HEK293 (cell line): ENCODE measurements around the gene TMEM255B.

Experiments
- CTCF ChIP-seq: fragments of 450-650 bp; formaldehyde crosslinking; IDR thresholded peaks from 2 replicates; pipeline ENCODE4 v1.5.1; 2016; ENCODE audit warnings: missing biosample characterization, missing genetic modification characterization
- HOXA7 ChIP-seq: sonication (generic); formaldehyde crosslinking; IDR thresholded peaks from 2 replicates; pipeline ENCODE4 v1.8.1; 2022; ENCODE audit warnings: missing genetic modification reagents, borderline replicate concordance
- INSM2 ChIP-seq: fragments of 450-650 bp; formaldehyde crosslinking; IDR thresholded peaks from 2 replicates; pipeline ENCODE4 v1.5.1; 2016; ENCODE audit warnings: missing biosample characterization, missing genetic modification characterization
- KLF9 ChIP-seq: fragments of 450-650 bp; formaldehyde crosslinking; IDR thresholded peaks from 2 replicates; pipeline ENCODE4 v1.5.1; 2016; ENCODE audit warnings: missing biosample characterization, missing genetic modification characterization, low read depth
- MEIS1 ChIP-seq: sonication (generic); formaldehyde crosslinking; IDR thresholded peaks from 2 replicates; pipeline ENCODE4 v1.8.1; 2022; ENCODE audit warnings: missing genetic modification reagents, mild to moderate bottlenecking, borderline replicate concordance
- PRDM10 ChIP-seq: fragments of 450-650 bp; formaldehyde crosslinking; IDR thresholded peaks from 2 replicates; pipeline ENCODE4 v1.5.1; 2016; ENCODE audit warnings: missing biosample characterization, missing genetic modification characterization
- YY1 ChIP-seq: fragments of 450-650 bp; formaldehyde crosslinking; IDR thresholded peaks from 2 replicates; pipeline ENCODE4 v1.5.1; 2018; ENCODE audit warnings: missing biosample characterization, missing genetic modification characterization
- ZNF112 ChIP-seq: fragments of 450-650 bp; formaldehyde crosslinking; IDR thresholded peaks from 2 replicates; pipeline ENCODE4 v1.5.0; 2017; ENCODE audit warnings: missing biosample characterization, missing genetic modification characterization
- ZNF704 ChIP-seq: fragments of 450-650 bp; formaldehyde crosslinking; IDR thresholded peaks from 2 replicates; pipeline ENCODE4 v1.5.1; 2016; ENCODE audit warnings: missing biosample characterization, missing genetic modification characterization
- ZNF792 ChIP-seq: fragments of 450-650 bp; formaldehyde crosslinking; IDR thresholded peaks from 2 replicates; pipeline ENCODE4 v1.5.1; 2016; ENCODE audit warnings: missing biosample characterization, missing genetic modification characterization

GRCh38 chr13:113771709-113772331 lies 12.8 kb downstream of the TMEM255B start:
- no peak for TF ChIP-seq ZNF112 (tag by site-specific recombination)
- no peak for TF ChIP-seq ZNF792
- TF ChIP-seq PRDM10 (tag by site-specific recombination) = no peak
- TF ChIP-seq YY1 (tag by site-specific recombination) = no peak
- no peak for TF ChIP-seq MEIS1 (CRISPR knock-in tag)
- TF ChIP-seq ZNF704 = no peak
- no peak for TF ChIP-seq HOXA7 (CRISPR knock-in tag)
- TF ChIP-seq CTCF (tag by site-specific recombination) = no peak
- TF ChIP-seq KLF9 = no peak
- no peak for TF ChIP-seq INSM2 (tag by site-specific recombination)
